AG09319 (cell line): ENCODE results near the gene PELI2.

Experiments
- DNase-seq: peaks from one replicate; pipeline ENCODE4 v3.0.0-alpha.2; 2010; ENCODE audit warnings: low read depth; ENCODE audit errors: extremely low read depth
- CTCF ChIP-seq: IDR thresholded peaks from 2 replicates; pipeline ENCODE4 v1.5.1; 2011; ENCODE audit warnings: low read depth, mild to moderate bottlenecking, inconsistent platforms, low read length, moderate library complexity

Gene PELI2

DNA sequence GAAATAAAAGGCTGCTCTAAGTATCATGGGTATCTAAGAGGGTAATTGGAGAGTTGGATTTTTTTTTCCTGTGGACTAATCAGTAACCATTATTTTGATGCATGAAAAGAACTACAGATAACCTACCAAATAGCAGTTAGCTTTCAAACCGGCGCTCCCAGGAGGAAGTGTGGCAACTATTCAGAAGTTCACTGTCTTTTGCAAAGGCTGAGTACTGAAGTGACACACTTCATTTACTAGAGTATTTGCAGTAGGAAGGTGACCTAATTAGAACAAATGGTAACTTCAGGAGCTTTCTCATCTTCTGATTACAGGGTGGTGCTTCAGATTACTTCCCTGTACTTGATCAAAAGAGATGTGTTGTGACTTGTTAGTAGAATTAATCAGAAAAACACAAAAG lies 87.7 kb downstream of the PELI2 start:
- DNase-seq = no peak

GRCh38 chr14:56206596-56206995 lies 88.4 kb downstream of the PELI2 start:
- TF ChIP-seq CTCF = no peak
- no peak for DNase-seq

More for the DNA sequence above, 87.7 kb downstream of the PELI2 start:
- TF ChIP-seq CTCF = no peak

DNA sequence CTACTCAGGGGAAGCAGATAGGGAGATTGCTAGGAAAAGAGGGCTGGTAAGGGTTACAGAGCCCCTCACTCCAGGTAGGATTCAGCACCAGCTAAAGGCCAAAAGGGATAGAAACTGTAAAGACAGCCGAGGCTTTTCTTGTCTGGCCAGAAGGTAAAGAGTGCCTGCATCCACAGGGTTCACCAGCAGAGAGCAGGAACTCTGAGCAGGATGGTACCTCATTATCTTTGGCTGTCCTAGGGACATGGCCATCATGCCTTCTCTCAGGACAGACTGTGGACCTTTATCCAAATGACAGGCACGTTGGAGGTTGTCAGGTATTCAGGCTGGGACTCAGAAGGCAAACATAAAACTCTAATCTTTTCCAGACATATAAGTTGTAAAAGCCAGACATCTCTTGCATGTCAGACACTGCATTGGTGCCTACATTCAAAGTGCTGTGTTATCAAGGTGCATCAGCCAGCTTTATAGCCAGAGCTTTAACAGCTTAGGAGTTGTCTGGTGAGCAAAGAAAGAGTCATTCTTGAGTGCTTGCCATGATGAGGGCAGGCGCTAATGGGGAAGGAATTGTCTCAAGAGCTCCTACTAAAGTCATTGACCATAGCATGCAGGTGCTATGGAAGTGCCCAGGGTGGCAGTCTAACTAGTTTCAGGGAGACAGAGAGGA lies 89.5 kb downstream of the PELI2 start:
- DNase-seq = no peak
- TF ChIP-seq CTCF = no peak

DNA sequence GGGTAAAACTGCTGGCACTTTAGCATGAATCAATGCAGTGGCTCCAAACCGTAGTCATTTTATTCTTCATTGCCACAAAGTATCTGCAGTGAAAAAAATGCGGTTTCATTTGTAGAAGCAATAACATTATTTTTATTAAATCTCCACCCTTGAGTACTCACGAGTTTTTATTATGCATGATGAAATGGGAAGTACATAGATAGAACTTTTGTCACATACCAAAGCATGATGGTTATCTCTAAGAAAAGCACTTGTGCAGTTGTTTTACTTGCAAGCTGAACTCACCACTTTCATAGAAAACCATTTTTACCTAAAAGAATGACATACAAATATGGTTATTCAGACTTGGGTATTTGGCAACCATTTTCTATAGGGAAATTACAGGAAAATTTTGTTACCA lies 90.3 kb downstream of the PELI2 start:
- TF ChIP-seq CTCF = no peak
- no peak for DNase-seq

- no peak for TF ChIP-seq CTCF
- no peak for DNase-seq
Observed at GRCh38 chr14:56210571-56210970, 92.4 kb downstream of the PELI2 start.

- no peak for TF ChIP-seq CTCF
- DNase-seq = no peak
Observed at GRCh38 chr14:56211084-56211483, 92.9 kb downstream of the PELI2 start.

GRCh38 chr14:56211844-56212243 lies 93.6 kb downstream of the PELI2 start:
- no peak for DNase-seq
- TF ChIP-seq CTCF = no peak
